Natural killer cell (primary cell): ENCODE results near the gene ZFP69B. TPM values are rescaled to one million over a fixed set of nuclear protein-coding genes. Genes with fewer than 3 reads are reported as not detected.

Experiments
- ATAC-seq, 3 donors: fragments of 150-1000 bp in 2 of 3; fragments of 200-7000 bp in 1 of 3; cut with Tn5 transposase; 1 replicate in 1 of 3; 2 replicates in 2 of 3; pipeline ENCODE4 v1.10.0; 2021; ENCODE audit warnings: mild to moderate bottlenecking in 2 of 3, moderate library complexity in 2 of 3
- DNase-seq, 2 donors: peaks; one replicate each; pipeline versions ENCODE4 v3.0.0 to v3.0.0-alpha.2; 2013 to 2021; ENCODE audit warnings: mixed read lengths in 1 of 2
- H3K27ac ChIP-seq: one replicate; pipeline ENCODE4 v1.5.1; 2013; ENCODE audit warnings: mild to moderate bottlenecking, low read length
- H3K27me3 ChIP-seq: one replicate; pipeline ENCODE4 v1.6.1; 2013; ENCODE audit warnings: low read length; ENCODE audit not compliant: control insufficient read depth, insufficient read depth
- H3K36me3 ChIP-seq: one replicate; pipeline ENCODE4 v1.6.1; 2013; ENCODE audit warnings: low read length; ENCODE audit not compliant: control insufficient read depth, insufficient read depth
- H3K4me1 ChIP-seq: one replicate; pipeline ENCODE4 v1.6.1; 2013; ENCODE audit warnings: low read length; ENCODE audit not compliant: control insufficient read depth, insufficient read depth
- H3K4me3 ChIP-seq: one replicate; pipeline ENCODE4 v1.5.1; 2013; ENCODE audit warnings: low read length
- H3K9me3 ChIP-seq: one replicate; pipeline ENCODE4 v1.6.1; 2013; ENCODE audit warnings: low read length; ENCODE audit not compliant: control insufficient read depth, insufficient read depth
- H3K27ac Mint-ChIP-seq, 2 donors: one replicate each; pipeline ENCODE4 v1.8.0; 2022; ENCODE audit warnings: mild to moderate bottlenecking in 2 of 2, mixed read lengths in 2 of 2, moderate library complexity in 1 of 2
- H3K27me3 Mint-ChIP-seq, 2 donors: one replicate each; pipeline ENCODE4 v1.8.0; 2022; ENCODE audit warnings: low read depth in 2 of 2, mixed read lengths in 2 of 2
- H3K36me3 Mint-ChIP-seq: one replicate; pipeline ENCODE4 v1.8.0; 2022; ENCODE audit warnings: mixed read lengths
- H3K4me1 Mint-ChIP-seq, 2 donors: one replicate each; pipeline ENCODE4 v1.8.0; 2022; ENCODE audit warnings: mixed read lengths in 2 of 2
- H3K4me3 Mint-ChIP-seq: one replicate; pipeline ENCODE4 v1.8.0; 2022; ENCODE audit warnings: mild to moderate bottlenecking, moderate library complexity, mixed read lengths
- H3K9me3 Mint-ChIP-seq, 2 donors: one replicate each; pipeline ENCODE4 v1.8.0; 2022; ENCODE audit warnings: mixed read lengths in 2 of 2
- CTCF ChIP-seq: fragments of 200-600 bp; IDR thresholded peaks from one replicate; pipeline ENCODE4 v1.8.0; 2022; ENCODE audit warnings: antibody characterized with exemption
- WGBS: methylation state at CpG from one replicate; pipeline ENCODE4 v1.1.7; 2013; ENCODE audit warnings: missing lambda C conversion rate; ENCODE audit not compliant: insufficient coverage; 5-methylcytosine and 5-hydroxymethylcytosine counted together
- intact Hi-C: fragments of 100-400 bp; cut with micrococcal nuclease; formaldehyde crosslinking; loops from one replicate; pipeline ENCODE4 v1.14.2; 2022
- total RNA-seq, 4 donors: library from RNA; stranded (reverse); fragments of 120-200 nt in 1 of 4; gene quantifications; one replicate each; pipeline versions ENCODE4 v1.2.3 to v1.2.4, GENCODE V29; 2013 to 2022

ZFP69B gene
- total RNA-seq, 3 donors from 2014 or later (not counting 1 experiment from before 2014, with no cell fraction given): 2.2 to 2.4 (median 2.3) TPM

DNA sequence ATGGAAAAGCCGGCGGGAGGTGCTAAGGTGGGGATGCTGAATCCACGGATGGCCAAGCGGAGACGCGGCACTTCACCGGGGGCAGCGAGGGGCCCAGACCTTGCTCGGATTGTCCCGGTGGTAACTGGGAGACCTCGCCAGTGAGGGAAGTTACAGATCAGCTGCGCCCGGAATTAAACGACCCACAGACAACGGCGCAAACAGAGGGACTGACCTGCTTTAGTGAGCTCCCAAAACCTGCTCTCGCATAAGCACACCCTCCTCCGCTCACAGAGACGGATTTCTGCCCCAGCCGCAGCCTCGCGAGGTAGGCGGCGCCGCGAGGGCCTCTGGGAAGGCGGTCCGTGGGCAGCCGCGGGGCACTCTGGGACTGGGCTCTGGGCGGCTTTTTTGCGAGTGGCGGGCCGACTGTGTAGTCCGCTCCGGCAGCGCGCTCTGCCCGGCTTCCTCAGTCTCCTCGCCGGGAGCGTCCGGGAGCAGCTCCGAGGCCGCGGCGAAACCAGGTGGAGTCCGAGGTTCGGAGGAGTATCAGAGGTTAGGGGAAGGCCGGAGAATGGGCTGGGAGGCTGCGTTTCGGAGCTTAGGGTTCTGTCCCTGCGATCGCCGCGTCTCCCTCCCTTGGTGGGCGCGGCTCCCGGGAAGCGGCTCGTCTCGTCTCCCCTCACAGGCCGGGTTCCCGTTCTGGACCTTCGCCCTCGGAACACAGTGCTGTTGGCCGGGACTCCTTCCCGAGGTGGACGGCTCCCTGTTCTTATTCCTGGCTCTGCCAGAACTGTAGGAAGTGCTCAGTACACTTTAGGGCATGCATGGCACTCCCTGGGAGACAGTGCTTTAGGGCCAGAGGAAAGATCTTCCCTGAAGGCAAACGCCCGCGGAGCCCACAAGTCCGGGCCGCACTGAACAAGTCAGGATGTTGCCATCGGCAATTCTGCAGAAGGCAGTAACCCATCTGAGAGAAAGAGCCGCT lies 58.4 kb downstream of the ZFP69B start, which contains the start of gene EXO5:
EXO5 (plus strand) TSS at position 393 of the 967 bp plus-strand sequence. CDS start 5,778 bp downstream, outside the sequence.
- Histone ChIP-seq H3K27me3 (no peaks in the 10 kb centered on the region), H3K27ac (peak within 1 kb of the TSS; percentile 73), H3K36me3 (no peaks in the 10 kb centered on the region), H3K4me1 (peaks cover 12% of the 10 kb centered on the region), H3K4me3 (peak within 1 kb of the TSS; percentile 89), H3K9me3 (peaks cover 22% of the 10 kb centered on the region)
- peaks cover 0 to 12% of the 10 kb centered on the region in 2 donors for H3K9me3 Mint-ChIP-seq
- intact Hi-C loops: loop anchor here (2.0 to 10.0 kb wide), 2 partner anchors 22 to 54 kb away; partner anchors contain the start of genes ZFP69B and ZNF684
- under 1% methylated on average over 76 of the region's 76 CpGs for WGBS
- H3K27me3 Mint-ChIP-seq: no peaks in the 10 kb centered on the region
- ATAC-seq (peak; percentile 93 to 96 (median 96)), DNase-seq (peak; percentile 78 to 85)
- peak within 1 kb of the TSS; percentile 90 for H3K4me3 Mint-ChIP-seq
- no peak for TF ChIP-seq CTCF
- peaks cover 22% of the 10 kb centered on the region for H3K36me3 Mint-ChIP-seq
- H3K4me1 Mint-ChIP-seq: peaks cover 19 to 21% of the 10 kb centered on the region in 2 donors
- H3K27ac Mint-ChIP-seq: peak within 1 kb of the TSS; percentile 89 to 94

Other genes with a start within 250 kb of the ZFP69B start
- gene TMCO2, start 202.5 kb upstream of the ZFP69B start, total RNA-seq: not detected
- gene ZMPSTE24, start 192.2 kb upstream of the ZFP69B start, total RNA-seq: 10 to 100 TPM; 15.3 to 19.5 (median 19.3) TPM
- gene COL9A2, start 133.2 kb upstream of the ZFP69B start, total RNA-seq: 1 to 10 TPM; 2.4 to 2.6 (median 2.5) TPM
- 100 to 1,000 TPM in 2 of 3 donors, 10 to 100 TPM in 1; 95.0 to 136 (median 127) TPM for gene SMAP2, start 76.7 kb upstream of the ZFP69B start, total RNA-seq
- gene ZFP69, start 26.8 kb downstream of the ZFP69B start, total RNA-seq: 1 to 10 TPM; 4.6 to 5.4 (median 4.6) TPM
- 10 to 100 TPM in 2 of 3 donors, 1 to 10 TPM in 1; 9.6 to 17.0 (median 10.1) TPM for gene EXO5, start 58.3 kb downstream of the ZFP69B start, total RNA-seq
- 1 to 10 TPM; 5.5 to 9.7 (median 5.7) TPM for gene ZNF684, start 81.2 kb downstream of the ZFP69B start, total RNA-seq
- gene RIMS3, start 215.2 kb downstream of the ZFP69B start, total RNA-seq: 1 to 10 TPM in 2 of 3 donors, under 1 TPM in 1; 0.56 to 2.1 (median 1.1) TPM
- gene NFYC, start 241.2 kb downstream of the ZFP69B start, total RNA-seq: 10 to 100 TPM; 38.7 to 60.4 (median 48.5) TPM